Heart right ventricle (tissue), 16 donors: ENCODE results near the gene PEAK3. TPM values are rescaled to one million over a fixed set of nuclear protein-coding genes. Genes with fewer than 3 reads are reported as not detected.
A peak's percentile ranks its signal among the peaks of the same experiment; 100 is the strongest.

Experiments used
- ATAC-seq, 8 donors: fragments of 200-7000 bp; cut with Tn5 transposase; one replicate each; pipeline ENCODE4 v1.9.1; 2020; ENCODE audit warnings: mild to moderate bottlenecking in 8 of 8, moderate library complexity in 8 of 8, moderate number of reproducible peaks in 1 of 8
- DNase-seq, 2 donors: peaks; one replicate each; pipeline ENCODE4 v3.0.0-alpha.2; 2020
- H3K27ac ChIP-seq, 10 donors: fragments of 200-600 bp; sonication (generic) in 2 of 10; one replicate each; pipeline versions ENCODE4 v1.5.0 to v1.8.0; 2020 to 2022; ENCODE audit warnings: mild to moderate bottlenecking in 3 of 10
- H3K27me3 ChIP-seq, 7 donors: fragments of 200-600 bp; one replicate each; pipeline ENCODE4 v1.8.0; 2021 to 2022; ENCODE audit warnings: mild to moderate bottlenecking in 2 of 7
- H3K36me3 ChIP-seq, 9 donors: fragments of 200-600 bp; sonication (generic) in 1 of 9; one replicate each; pipeline versions ENCODE4 v1.5.0 to v1.8.0; 2020 to 2022; ENCODE audit warnings: mild to moderate bottlenecking in 2 of 9
- H3K4me1 ChIP-seq, 9 donors: fragments of 200-600 bp; sonication (generic) in 1 of 9; one replicate each; pipeline versions ENCODE4 v1.5.0 to v1.8.0; 2020 to 2022; ENCODE audit warnings: mild to moderate bottlenecking in 4 of 9
- H3K4me3 ChIP-seq, 10 donors: fragments of 200-600 bp; sonication (generic) in 2 of 10; one replicate each; pipeline versions ENCODE4 v1.5.0 to v1.8.0; 2020 to 2022; ENCODE audit warnings: mild to moderate bottlenecking in 7 of 10, moderate library complexity in 2 of 10
- H3K9me3 ChIP-seq, 11 donors: fragments of 200-600 bp in 10 of 11; sonication (generic) in 2 of 11; one replicate each; pipeline versions ENCODE4 v1.5.0 to v1.8.0; 2013 to 2022; ENCODE audit warnings: mild to moderate bottlenecking in 2 of 11, control low read depth in 1 of 11, moderate library complexity in 1 of 11
- CTCF ChIP-seq, 9 donors: fragments of 200-600 bp; sonication (generic) in 2 of 9; IDR thresholded peaks; one replicate each; pipeline versions ENCODE4 v1.5.0 to v1.8.0; 2021 to 2022; ENCODE audit warnings: antibody characterized with exemption in 9 of 9, mild to moderate bottlenecking in 5 of 9, moderate library complexity in 1 of 9
- WGBS, 2 donors: extraction: QIAGEN DNeasy Blood & Tissue Kit; methylation state at CpG; one replicate each; pipeline ENCODE4 v1.1.7; 2013; ENCODE audit warnings: inconsistent platforms in 1 of 2; 5-methylcytosine and 5-hydroxymethylcytosine counted together
- intact Hi-C, 10 donors: fragments of 100-400 bp; cut with DNase I; formaldehyde crosslinking; loops; one replicate each; pipeline versions ENCODE4 v1.11.1 to v1.14.2; 2022
- polyA plus RNA-seq, 2 donors: library from polyadenylated mRNA; stranded (reverse); fragments of 200-250 nt; gene quantifications; one replicate each; pipeline ENCODE4 v1.2.3, GENCODE V29; 2013
- total RNA-seq, 10 donors: library from RNA; stranded (reverse); fragmentation: NEBNext Ultra II Directional in 3 of 10; extraction: Animal tissue kit (Norgen Biotek cat#: 25700) in 3 of 10; gene quantifications; one replicate each; pipeline versions ENCODE4 v1.2.1 to v1.2.4, GENCODE V29; 2021 to 2023
- donor health status: Arrhythmogenic right ventricular cardiomyopathy.
- donor health status: ischemic (EF 13 %, LVEDD 7.1; RV severe dilation, severe dysfunction).
- donor health status: healthy with polysubstance abuse.
- donor health status: DM: no; HTN: yes; CAD: no.
- donor health status: DM: no; HTN: no; CAD: no.
- donor health status: ischemic (EF 25% LVEDD 6.9; RV normal size, moderate dysfunction).
- donor health status: ischemic (EF 25% LVEDD 5.7; RV mildly dilated, moderate dysfunction).
- donor health status: healthy.
- donor health status: DM: yes; HTN: yes; CAD: no.
- donor health status: Ischemic cardiomyopathy.
- donor health status: ischemic (EF 35%, LVEDD 5.7; RV mildly dilated, moderate dysfunction).
- donor health status: nonischemic (EF 11% LVEDD 7.7; RV severe dilation, severe dysfunction).
- donor health status: DM: yes; HTN: yes; CAD: no.
- donor health status: PGD.
- donor health status: ischemic (EF 29% LVEDD 5.4; RV normal size, mild dysfunction).
- donor health status: nonischemic (EF 23%, LVEDD 6.1; RV moderate dilation, normal function).

PEAK3 gene
- total and polyA plus RNA-seq, 12 donors: 0.11 to 1.1 (median 0.19) TPM

- TF ChIP-seq CTCF (IDR thresholded peaks at IDR 0.05): no peak
- no peak for DNase-seq
- no peak overlapping the region for H3K27ac ChIP-seq
- H3K27me3 ChIP-seq: peaks cover 6 to 48% (median 42%) of the 10 kb centered on the region in 7 donors
- 87 to 88% methylated on average over 16 of the region's 16 CpGs for WGBS, 2 donors
- intact Hi-C loops: no loop called here
- no peaks in the 10 kb centered on the region for H3K9me3 ChIP-seq
- no peak for ATAC-seq
- H3K4me1 ChIP-seq: peaks cover 6 to 31% (median 18%) of the 10 kb centered on the region in 9 donors
- no peaks in the 10 kb centered on the region for H3K36me3 ChIP-seq
- no peak overlapping the region for H3K4me3 ChIP-seq
These were observed 14.2 kb upstream of the PEAK3 start for GRCh38 chr19:2296141-2296540.

- peaks cover 19 to 45% (median 32%) of the 10 kb centered on the region in 9 donors for H3K4me1 ChIP-seq
- H3K27ac ChIP-seq: no peak overlapping the region
- WGBS, 2 donors: 9 to 10% methylated on average over 26 of the region's 26 CpGs
- no peaks in the 10 kb centered on the region for H3K36me3 ChIP-seq
- intact Hi-C loops: no loop called here
- H3K9me3 ChIP-seq: no peaks in the 10 kb centered on the region
- no peak for TF ChIP-seq CTCF (IDR thresholded peaks at IDR 0.05)
- peak overlapping the region in 6 of 10 donors; percentile 7 to 31 (median 16) for H3K4me3 ChIP-seq
- peaks cover 18 to 51% (median 45%) of the 10 kb centered on the region in 7 donors for H3K27me3 ChIP-seq
- peak; percentile 52 to 84 (median 68) for ATAC-seq
- DNase-seq: no peak
These were observed 12.8 kb upstream of the PEAK3 start for GRCh38 chr19:2294687-2295335.

- Histone ChIP-seq H3K27me3 (peaks cover 25 to 78% (median 65%) of the 10 kb centered on the region in 7 donors), H3K4me3 (peak overlapping the region in 9 of 10 donors; percentile 10 to 63 (median 42)), H3K4me1 (peaks cover 21 to 62% (median 35%) of the 10 kb centered on the region in 9 donors), H3K27ac (peak overlapping the region in 1 of 10 donors; percentile 91), H3K36me3 (no peaks in the 10 kb centered on the region), H3K9me3 (no peaks in the 10 kb centered on the region)
- TF ChIP-seq CTCF (IDR thresholded peaks at IDR 0.05): no peak
- DNase-seq (no peak), ATAC-seq (no peak)
- 5 to 6% methylated on average over 63 to 67 of the region's 67 CpGs for WGBS, 2 donors
- intact Hi-C loops: no loop called here
These were observed 9.3 kb upstream of the PEAK3 start for GRCh38 chr19:2291185-2291751.

- TF ChIP-seq CTCF (IDR thresholded peaks at IDR 0.05): no peak
- H3K27me3 ChIP-seq: peaks cover 25 to 81% (median 62%) of the 10 kb centered on the region in 7 donors
- DNase-seq (no peak), ATAC-seq (peak in 1 of 8 donors; percentile 2)
- intact Hi-C loops: no loop called here
- peaks cover 21 to 62% (median 35%) of the 10 kb centered on the region in 9 donors for H3K4me1 ChIP-seq
- peak overlapping the region in 3 of 10 donors; percentile 36 to 91 (median 48) for H3K27ac ChIP-seq
- H3K9me3 ChIP-seq: no peaks in the 10 kb centered on the region
- H3K36me3 ChIP-seq: no peaks in the 10 kb centered on the region
- peak overlapping the region; percentile 10 to 63 (median 40) for H3K4me3 ChIP-seq
- WGBS, 2 donors: 2 to 3% methylated on average over 79 to 82 of the region's 82 CpGs
These were observed 8.6 kb upstream of the PEAK3 start for GRCh38 chr19:2290441-2291184.
